ENCODE results near the gene NSG1. TPM values are rescaled to one million over a fixed set of nuclear protein-coding genes. Genes with fewer than 3 reads are reported as not detected.

NSG1 gene
- total RNA-seq, 2 experiments from 2014 or later: 39.7 to 46.8 TPM

DNA sequence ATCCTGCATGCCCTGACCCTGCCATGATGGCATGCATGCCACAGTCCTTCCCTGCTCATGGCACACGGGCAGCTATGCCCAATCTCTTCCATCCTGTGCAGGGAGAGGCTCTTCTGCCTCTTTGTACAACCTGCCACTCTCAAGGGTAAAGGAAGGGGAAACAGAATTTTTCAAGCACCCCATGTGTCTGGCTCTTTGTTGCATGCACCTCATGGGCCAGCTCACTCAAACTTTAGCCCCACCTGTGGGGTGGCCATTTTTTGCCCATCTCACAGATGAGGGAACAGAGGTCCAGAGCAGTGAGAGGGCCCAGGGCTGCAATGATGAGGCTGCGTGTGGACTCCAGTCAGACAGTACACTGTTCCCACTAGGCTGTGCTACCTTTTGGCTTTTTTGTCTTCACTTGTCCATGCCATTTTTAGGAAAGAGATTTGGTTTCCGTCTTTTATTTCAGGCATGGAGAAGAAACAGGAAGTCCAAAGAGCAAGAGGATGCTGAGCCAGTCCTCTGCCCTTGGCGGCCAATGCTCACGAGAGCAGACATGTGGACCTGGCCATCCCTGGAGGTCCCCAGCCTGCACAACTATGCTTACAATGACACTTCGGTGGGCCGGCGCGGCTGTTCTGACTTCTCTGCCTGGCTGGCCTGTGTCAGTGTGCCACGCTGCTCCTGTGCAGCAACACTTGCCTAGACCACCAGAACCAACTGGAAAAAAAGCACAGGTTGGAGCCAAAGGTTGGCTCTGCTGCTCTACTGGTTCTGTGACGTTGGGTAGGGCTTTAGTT is 45.6 kb downstream of the NSG1 start:
- H3K27me3 Mint-ChIP-seq: no peaks in the 10 kb centered on the region
- H3K27ac Mint-ChIP-seq: no peak overlapping the region

DNA sequence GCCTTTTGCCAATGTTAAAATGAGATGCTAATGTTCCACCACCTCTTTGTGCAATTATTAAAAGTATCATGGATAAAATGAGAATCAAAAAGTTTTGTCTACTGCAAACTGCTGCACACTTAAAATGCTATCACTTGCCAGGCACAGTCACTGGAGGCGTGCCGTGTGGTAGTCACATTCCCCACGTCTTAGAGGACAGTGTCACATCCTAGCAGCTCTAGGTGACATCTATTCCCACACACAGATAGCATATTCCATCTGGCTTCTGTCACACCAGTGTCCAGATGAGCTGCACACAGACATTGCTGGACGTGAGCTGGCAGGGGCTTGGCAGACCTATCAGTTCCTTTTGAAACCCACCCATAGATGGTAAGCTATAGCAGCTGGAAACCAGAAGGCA is 47.0 kb downstream of the NSG1 start:
- Mint-ChIP-seq H3K9me3 (no peaks in the 10 kb centered on the region), H3K27ac (no peak overlapping the region), H3K4me3 (no peak overlapping the region), H3K27me3 (no peaks in the 10 kb centered on the region), H3K4me1 (peaks cover 3% of the 10 kb centered on the region), H3K36me3 (no peaks in the 10 kb centered on the region)
- no peak for ATAC-seq (ENCODE audit: low read depth)
- POLR2A ChIA-PET: no interaction called here
- DNase-seq: no peak

More for the DNA sequence above, 45.6 kb downstream of the NSG1 start:
- H3K9me3 Mint-ChIP-seq: no peaks in the 10 kb centered on the region
- no peak for ATAC-seq (ENCODE audit: low read depth)
- H3K36me3 Mint-ChIP-seq: no peaks in the 10 kb centered on the region
- no peak overlapping the region for H3K4me3 Mint-ChIP-seq
- POLR2A ChIA-PET: no interaction called here
- DNase-seq: no peak
- H3K4me1 Mint-ChIP-seq: peaks cover 3% of the 10 kb centered on the region

DNA sequence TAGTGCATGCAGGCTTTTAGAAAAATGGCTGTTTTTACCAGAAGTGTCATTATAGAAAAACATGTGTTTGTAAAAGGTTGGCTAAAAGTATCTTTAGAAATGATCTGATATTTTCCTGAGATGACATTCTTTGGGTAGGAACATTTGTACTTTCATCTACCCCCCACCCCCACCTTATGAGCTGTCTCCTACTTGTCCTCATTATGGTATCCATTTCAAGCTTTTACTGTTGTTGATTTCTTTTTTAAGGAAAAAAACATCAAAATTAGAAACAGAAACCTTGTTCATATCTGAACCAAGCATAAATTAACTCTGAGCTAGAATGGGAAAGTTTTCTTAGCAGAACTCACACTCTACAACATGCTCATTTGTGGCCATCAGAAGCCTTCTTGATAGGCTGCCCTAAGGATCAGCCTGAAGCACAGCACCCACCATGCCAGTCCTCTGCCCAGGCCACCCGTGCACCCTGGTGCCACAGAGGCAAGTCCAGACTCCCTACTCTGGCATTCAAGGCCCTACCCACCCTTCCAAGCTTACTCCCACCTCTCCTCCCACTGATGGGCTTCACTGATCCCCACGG is 49.4 kb downstream of the NSG1 start:
- Mint-ChIP-seq H3K4me1 (peaks cover 3% of the 10 kb centered on the region), H3K4me3 (no peak overlapping the region), H3K27ac (no peak overlapping the region), H3K9me3 (no peaks in the 10 kb centered on the region), H3K27me3 (no peaks in the 10 kb centered on the region), H3K36me3 (no peaks in the 10 kb centered on the region)
- POLR2A ChIA-PET: interaction anchor here (0.6 kb wide), 2 partner anchors 12 to 149 kb away, joined by 3 read pairs; no protein-coding TSS in a partner anchor
- ATAC-seq (ENCODE audit: low read depth) (no peak), DNase-seq (no peak)

DNA sequence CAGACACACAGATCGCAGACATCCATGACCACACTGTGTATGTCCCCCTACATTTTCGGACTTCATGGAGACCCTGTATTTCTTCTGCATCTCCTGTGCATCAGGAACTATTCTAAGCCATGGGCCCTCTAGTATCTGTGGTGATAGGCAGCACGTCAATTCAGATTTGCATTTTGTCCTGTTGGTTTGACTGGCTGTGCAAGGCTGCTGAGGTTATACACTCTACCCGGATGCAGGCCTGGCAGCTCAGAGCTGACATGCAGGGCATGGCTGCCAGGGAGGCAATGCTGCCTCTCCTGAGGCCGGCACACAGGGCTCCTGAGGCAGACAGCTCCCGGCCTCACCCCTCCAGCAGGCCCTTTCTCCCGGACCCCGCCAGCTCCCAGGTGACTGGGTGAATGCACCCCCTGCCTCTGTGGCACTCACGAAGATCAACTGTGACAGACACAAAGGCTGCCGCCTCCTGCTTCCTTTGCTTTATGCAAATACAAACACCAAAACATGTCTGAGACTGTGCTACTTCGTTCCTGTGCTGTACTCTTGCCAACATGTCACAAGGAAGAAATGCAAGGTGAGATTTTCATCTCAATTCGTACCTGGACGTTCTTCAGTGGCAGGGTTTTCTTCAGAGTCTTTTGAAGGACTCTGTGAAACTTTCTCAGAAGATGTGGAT is 51.0 kb downstream of the NSG1 start:
- Mint-ChIP-seq H3K4me3 (no peak overlapping the region), H3K27me3 (no peaks in the 10 kb centered on the region), H3K36me3 (peaks cover 2% of the 10 kb centered on the region), H3K27ac (no peak overlapping the region), H3K9me3 (no peaks in the 10 kb centered on the region), H3K4me1 (peaks cover 3% of the 10 kb centered on the region)
- ATAC-seq (ENCODE audit: low read depth): no peak
- DNase-seq: no peak
- POLR2A ChIA-PET: no interaction called here

DNA sequence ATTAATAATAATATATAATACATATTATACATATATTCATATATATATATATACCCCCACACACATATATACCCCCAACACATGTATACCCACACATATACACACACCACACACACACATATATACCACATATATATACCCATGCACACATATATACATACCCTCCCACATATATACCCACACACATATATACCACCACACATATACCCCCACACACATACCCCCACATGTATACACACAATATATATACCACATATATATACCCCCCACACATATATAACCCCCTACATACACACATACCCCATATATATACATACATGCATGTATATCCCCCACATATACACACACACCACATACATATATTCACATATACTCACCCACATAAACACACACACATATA is 52.0 kb downstream of the NSG1 start:
- Mint-ChIP-seq H3K27ac (no peak overlapping the region), H3K4me1 (peaks cover 3% of the 10 kb centered on the region), H3K9me3 (no peaks in the 10 kb centered on the region), H3K4me3 (no peak overlapping the region), H3K36me3 (peaks cover 3% of the 10 kb centered on the region), H3K27me3 (no peaks in the 10 kb centered on the region)
- no peak for DNase-seq
- ATAC-seq (ENCODE audit: low read depth): no peak
- POLR2A ChIA-PET: no interaction called here

DNA sequence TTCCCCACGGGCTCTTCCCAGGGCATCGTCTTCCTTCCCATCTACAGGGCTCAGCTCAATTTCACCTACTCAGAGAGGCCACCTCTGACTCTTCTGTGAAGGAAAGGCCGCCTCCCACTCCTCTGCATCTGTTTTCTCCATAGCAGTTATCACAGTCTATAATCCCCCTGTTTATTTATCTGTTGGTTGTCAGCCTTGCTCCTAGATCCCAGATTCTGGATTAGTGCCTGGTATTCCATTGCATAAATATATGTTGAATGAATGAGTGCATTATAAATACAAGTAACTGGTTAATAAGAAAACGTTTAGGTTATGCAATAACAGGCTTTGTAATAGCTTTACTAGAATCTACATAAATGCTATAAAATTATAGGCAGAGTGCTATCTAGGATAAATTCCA is 52.9 kb downstream of the NSG1 start:
- Mint-ChIP-seq H3K27me3 (no peaks in the 10 kb centered on the region), H3K4me1 (peaks cover 3% of the 10 kb centered on the region), H3K36me3 (peaks cover 7% of the 10 kb centered on the region), H3K9me3 (no peaks in the 10 kb centered on the region), H3K4me3 (no peak overlapping the region), H3K27ac (no peak overlapping the region)
- POLR2A ChIA-PET: no interaction called here
- no peak for DNase-seq
- no peak for ATAC-seq (ENCODE audit: low read depth)

DNA sequence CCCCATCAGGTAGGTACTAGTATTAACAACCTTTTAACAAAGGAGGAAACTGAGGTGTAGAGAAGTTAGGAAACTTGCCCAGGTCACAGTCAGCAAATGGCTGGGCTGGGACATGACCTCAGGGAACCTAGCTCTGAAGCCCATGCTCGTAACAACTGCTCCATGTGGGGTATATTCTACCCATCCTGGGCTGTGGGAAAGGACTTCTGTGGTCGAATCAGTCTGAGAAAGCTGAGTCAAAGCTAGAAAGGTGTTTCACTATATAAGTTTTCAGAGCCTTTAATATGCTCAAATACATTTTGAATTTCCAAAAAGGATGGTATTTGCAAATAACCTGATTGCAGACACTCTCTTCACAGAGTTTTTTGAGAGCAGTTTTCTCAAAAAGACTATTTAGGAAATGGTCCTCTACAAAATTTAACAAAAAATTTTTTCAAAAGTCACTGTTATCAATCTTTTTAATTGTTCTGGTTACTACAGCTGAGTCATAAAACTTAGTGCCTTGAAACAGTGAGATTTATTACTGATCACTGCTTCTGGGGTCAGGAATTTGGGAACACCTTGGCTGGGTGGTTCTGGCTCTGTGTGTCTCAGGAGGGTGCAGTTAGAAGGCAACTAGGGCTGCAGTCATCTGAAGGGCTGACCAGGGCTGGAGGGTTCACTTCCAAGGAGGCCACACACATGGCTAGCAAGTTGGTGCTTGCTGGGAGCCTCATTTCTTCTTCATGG is 53.6 kb downstream of the NSG1 start:
- H3K9me3 Mint-ChIP-seq: no peaks in the 10 kb centered on the region
- no peak overlapping the region for H3K4me3 Mint-ChIP-seq
- H3K36me3 Mint-ChIP-seq: peaks cover 8% of the 10 kb centered on the region

DNA sequence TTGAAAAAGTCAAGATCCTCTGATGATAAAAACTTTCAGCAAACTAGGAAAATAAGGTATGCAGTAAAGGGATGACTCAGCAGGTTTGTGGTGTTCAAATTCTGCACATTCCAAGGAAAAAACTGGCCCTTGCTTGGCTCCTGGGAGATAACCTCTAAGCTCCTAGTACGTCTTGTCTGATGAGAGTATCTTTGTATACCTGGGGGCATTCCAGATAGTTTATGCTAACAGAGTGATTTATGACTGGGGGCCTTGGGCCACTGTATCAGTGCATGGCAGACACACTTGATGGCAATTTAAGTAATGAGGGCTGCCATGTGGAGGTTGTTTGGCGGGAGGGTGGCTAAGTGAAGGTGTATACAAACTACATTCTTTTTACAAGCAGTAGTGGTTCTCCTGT is 56.9 kb downstream of the NSG1 start:
- DNase-seq (no peak), ATAC-seq (ENCODE audit: low read depth) (no peak)
- peaks cover 8% of the 10 kb centered on the region for H3K36me3 Mint-ChIP-seq
- POLR2A ChIA-PET: no interaction called here
- peaks cover 3% of the 10 kb centered on the region for H3K4me1 Mint-ChIP-seq
- no peak overlapping the region for H3K4me3 Mint-ChIP-seq
- H3K27ac Mint-ChIP-seq: no peak overlapping the region
- H3K27me3 Mint-ChIP-seq: no peaks in the 10 kb centered on the region
- no peaks in the 10 kb centered on the region for H3K9me3 Mint-ChIP-seq

More for the DNA sequence above, 53.6 kb downstream of the NSG1 start:
- DNase-seq (no peak), ATAC-seq (ENCODE audit: low read depth) (no peak)
- POLR2A ChIA-PET: no interaction called here
- Mint-ChIP-seq H3K4me1 (peaks cover 3% of the 10 kb centered on the region), H3K27me3 (no peaks in the 10 kb centered on the region), H3K27ac (no peak overlapping the region)

DNA sequence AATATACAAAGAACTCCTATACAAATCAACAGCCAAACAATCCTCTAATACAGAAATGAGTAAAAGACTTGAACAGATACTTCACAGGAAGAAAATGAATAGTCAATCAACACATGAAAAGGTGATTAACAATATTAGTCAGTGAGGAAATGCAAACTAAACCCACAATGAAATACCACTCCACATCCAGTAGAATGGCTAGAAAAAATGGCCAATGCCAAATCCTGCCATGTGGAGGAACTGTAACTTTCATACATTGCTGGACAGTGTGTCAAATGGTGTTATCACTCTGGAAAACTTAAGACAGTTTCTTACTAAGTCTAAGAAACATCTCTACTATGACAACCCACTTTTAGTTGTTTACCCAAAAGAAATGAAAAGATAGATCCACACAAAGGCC is 59.5 kb downstream of the NSG1 start:
- no peaks in the 10 kb centered on the region for H3K9me3 Mint-ChIP-seq
- H3K27me3 Mint-ChIP-seq: no peaks in the 10 kb centered on the region
- H3K36me3 Mint-ChIP-seq: peaks cover 9% of the 10 kb centered on the region
- H3K4me1 Mint-ChIP-seq: no peaks in the 10 kb centered on the region
- H3K4me3 Mint-ChIP-seq: no peak overlapping the region
- POLR2A ChIA-PET: no interaction called here
- no peak overlapping the region for H3K27ac Mint-ChIP-seq
- no peak for ATAC-seq (ENCODE audit: low read depth)
- DNase-seq: no peak

DNA sequence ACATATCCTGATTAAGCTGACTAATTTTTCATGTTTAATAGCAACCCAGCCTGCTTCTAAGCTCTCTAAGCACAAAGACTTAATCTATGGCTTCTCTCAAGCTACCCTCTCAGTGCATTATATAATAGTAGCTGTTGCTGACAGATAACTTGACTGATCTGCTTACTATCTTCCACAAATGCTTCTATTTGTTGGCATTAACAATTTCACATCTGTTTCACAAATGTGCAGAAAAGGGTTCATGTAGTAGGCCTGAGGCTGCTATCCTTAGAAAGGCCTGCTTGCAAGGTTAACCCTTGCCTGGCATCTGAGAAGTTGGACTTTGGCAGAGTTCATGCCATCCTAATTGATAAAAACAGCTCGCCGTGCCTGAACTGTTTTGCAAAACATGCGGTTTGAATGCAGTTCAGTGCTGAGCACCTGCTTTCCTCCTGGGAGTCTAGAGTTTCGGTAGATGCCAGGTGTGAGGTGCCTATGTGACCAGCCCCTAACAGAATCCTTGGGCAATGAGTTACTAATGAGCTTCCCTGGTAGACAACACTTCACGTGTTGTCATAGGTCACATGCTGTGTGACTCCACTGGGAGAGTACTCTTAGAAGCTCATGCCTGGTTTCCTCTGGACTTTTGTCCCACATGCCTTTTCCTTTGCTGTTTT is 68.4 kb downstream of the NSG1 start:
- DNase-seq (no peak), ATAC-seq (ENCODE audit: low read depth) (no peak)
- H3K9me3 Mint-ChIP-seq: no peaks in the 10 kb centered on the region
- POLR2A ChIA-PET: no interaction called here
- H3K27me3 Mint-ChIP-seq: no peaks in the 10 kb centered on the region
- H3K36me3 Mint-ChIP-seq: peaks cover 7% of the 10 kb centered on the region
- H3K4me1 Mint-ChIP-seq: no peaks in the 10 kb centered on the region
- H3K4me3 Mint-ChIP-seq: no peak overlapping the region
- no peak overlapping the region for H3K27ac Mint-ChIP-seq

DNA sequence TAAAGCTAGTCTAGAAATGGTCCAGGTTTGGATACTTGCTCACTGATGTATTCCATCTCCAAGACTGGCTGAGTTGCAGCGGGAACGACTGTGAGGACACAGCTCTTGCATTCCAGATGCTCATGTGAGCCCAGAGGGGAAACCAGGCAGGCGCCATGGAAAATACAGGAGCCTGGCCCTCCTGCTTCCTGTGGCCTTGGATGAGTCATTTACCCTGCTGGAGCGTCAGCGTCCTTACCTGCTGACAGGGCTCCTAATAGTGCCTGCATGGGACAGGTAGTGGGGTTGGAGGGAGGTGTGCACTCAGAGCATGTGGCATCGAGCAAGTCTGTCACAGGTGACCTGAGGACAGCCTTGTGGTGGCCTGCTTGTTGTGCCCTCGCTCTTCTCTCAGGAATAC is 69.4 kb downstream of the NSG1 start:
- Mint-ChIP-seq H3K27me3 (no peaks in the 10 kb centered on the region), H3K27ac (no peak overlapping the region), H3K9me3 (no peaks in the 10 kb centered on the region), H3K4me1 (no peaks in the 10 kb centered on the region), H3K4me3 (no peak overlapping the region), H3K36me3 (peaks cover 7% of the 10 kb centered on the region)
- no peak for ATAC-seq (ENCODE audit: low read depth)
- no peak for DNase-seq
- POLR2A ChIA-PET: no interaction called here

DNA sequence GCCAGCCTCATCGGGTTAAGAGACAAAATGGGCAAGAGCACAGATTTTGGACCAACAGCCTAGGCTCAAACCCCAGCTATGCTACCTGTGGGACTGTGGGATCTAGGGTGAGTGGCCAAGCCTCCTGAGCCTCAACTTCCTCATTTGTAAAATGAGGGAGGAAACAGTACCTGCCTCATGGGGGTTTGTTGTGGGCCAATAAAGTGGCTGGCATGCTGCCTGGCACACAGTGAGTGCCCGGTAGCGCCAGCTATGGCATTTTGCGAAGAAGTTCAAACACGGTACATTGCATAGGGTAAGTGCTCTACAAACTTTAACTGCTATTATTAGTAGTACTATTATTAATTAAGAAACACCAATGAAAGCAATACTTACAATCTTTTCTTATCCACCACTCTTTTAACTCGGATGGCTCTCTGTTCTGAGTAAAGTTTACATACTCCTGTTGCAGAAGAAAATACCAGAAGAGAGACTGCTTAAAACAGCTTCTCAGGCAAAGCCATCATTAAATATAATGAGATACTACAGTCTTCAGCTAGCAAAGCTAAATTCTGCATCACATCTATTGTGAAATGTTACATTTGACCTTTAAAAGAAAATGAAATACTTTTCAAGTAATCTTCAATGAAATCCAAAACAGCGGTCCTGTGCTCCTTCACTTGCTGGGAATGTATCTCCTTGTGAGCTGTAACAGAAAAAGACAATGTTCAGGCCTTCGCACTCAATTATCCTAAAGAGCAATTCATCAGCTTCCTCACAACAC is 70.1 kb downstream of the NSG1 start:
- Mint-ChIP-seq H3K36me3 (peaks cover 2% of the 10 kb centered on the region), H3K27ac (no peak overlapping the region), H3K9me3 (no peaks in the 10 kb centered on the region), H3K4me1 (peaks cover 4% of the 10 kb centered on the region), H3K4me3 (no peak overlapping the region), H3K27me3 (no peaks in the 10 kb centered on the region)
- DNase-seq: no peak
- POLR2A ChIA-PET: no interaction called here
- ATAC-seq (ENCODE audit: low read depth): no peak

Data from activated naive CD8-positive, alpha-beta T cell treated with anti-CD3 and anti-CD28 coated beads, Interleukin-2, amount 10 ng/mL, durations not matched to agents 7 days and 5 days (primary cell).